HepG2 (cell line): ENCODE measurements around the gene ETHE1. TPM values are rescaled to one million over a fixed set of nuclear protein-coding genes. Genes with fewer than 3 reads are reported as not detected.

Experiments
- ASH2L ChIP-seq: fragments of 300-600, 200-600 bp; sonication (generic); IDR thresholded peaks from 2 replicates; pipeline ENCODE4 v1.7.0; 2017; ENCODE audit warnings: low read depth, mild to moderate bottlenecking, moderate library complexity, mixed read lengths, low read length; ENCODE audit not compliant: insufficient read length
- DPF2 ChIP-seq: sonication (generic); formaldehyde crosslinking; IDR thresholded peaks from 2 replicates; pipeline ENCODE4 v1.4.0; 2020; ENCODE audit warnings: mild to moderate bottlenecking, low read depth, missing genetic modification reagents, borderline replicate concordance
- DR1 ChIP-seq: sonication (generic); formaldehyde crosslinking; IDR thresholded peaks from 2 replicates; pipeline ENCODE4 v1.8.0; 2021; ENCODE audit warnings: mild to moderate bottlenecking, missing genetic modification reagents, inconsistent platforms
- FOXC1 ChIP-seq: sonication (generic); formaldehyde crosslinking; IDR thresholded peaks from 2 replicates; pipeline ENCODE4 v1.8.0; 2022; ENCODE audit warnings: mild to moderate bottlenecking, missing genetic modification reagents, borderline replicate concordance
- HES4 ChIP-seq: sonication (generic); formaldehyde crosslinking; IDR thresholded peaks from 2 replicates; pipeline ENCODE4 v1.9.0; 2021; ENCODE audit warnings: mild to moderate bottlenecking, missing genetic modification reagents, borderline replicate concordance
- IKZF4 ChIP-seq: sonication (generic); formaldehyde crosslinking; IDR thresholded peaks from 2 replicates; pipeline ENCODE4 v1.5.1; 2020; ENCODE audit warnings: borderline replicate concordance, mild to moderate bottlenecking, low read depth, missing genetic modification reagents; ENCODE audit errors: not compliant biosample characterization
- IRX3 ChIP-seq: sonication (generic); formaldehyde crosslinking; IDR thresholded peaks from 2 replicates; pipeline ENCODE4 v1.8.1; 2023; ENCODE audit warnings: mild to moderate bottlenecking, low read depth, missing genetic modification reagents, borderline replicate concordance
- KAT2B ChIP-seq: fragments of 150-350 bp; IDR thresholded peaks from 2 replicates; pipeline ENCODE4 v1.6.1; 2014; ENCODE audit warnings: low read depth, low read length, borderline replicate concordance
- NR2F2 ChIP-seq: IDR thresholded peaks from 2 replicates; pipeline ENCODE4 v1.6.1; 2012; ENCODE audit warnings: low read depth, inconsistent platforms, borderline replicate concordance
- RAD21 ChIP-seq: fragments of 450-650 bp; formaldehyde crosslinking; IDR thresholded peaks from 2 replicates; pipeline ENCODE4 v1.5.0; 2020; ENCODE audit warnings: mild to moderate bottlenecking
- RBM39 ChIP-seq: fragments of 200-400 bp; formaldehyde crosslinking; IDR thresholded peaks from one replicate; pipeline ENCODE4 v1.6.1; 2018; ENCODE audit warnings: antibody characterized with exemption, mild to moderate bottlenecking, low read depth, low read length; ENCODE audit not compliant: poor library complexity, severe bottlenecking
- REPIN1 ChIP-seq: sonication (generic); formaldehyde crosslinking; IDR thresholded peaks from 2 replicates; pipeline ENCODE4 v1.8.0; 2022; ENCODE audit warnings: missing genetic modification reagents, low read depth, mild to moderate bottlenecking, borderline replicate concordance
- SALL1 ChIP-seq: sonication (generic); formaldehyde crosslinking; IDR thresholded peaks from 2 replicates; pipeline ENCODE4 v1.8.0; 2022; ENCODE audit warnings: mild to moderate bottlenecking, missing genetic modification reagents
- SNRNP70 ChIP-seq: fragments of 200-400 bp; formaldehyde crosslinking; IDR thresholded peaks from 2 replicates; pipeline ENCODE4 v1.6.1; 2017; ENCODE audit warnings: mild to moderate bottlenecking, low read depth, low read length, moderate library complexity
- ZFX ChIP-seq: sonication (generic); formaldehyde crosslinking; IDR thresholded peaks from 2 replicates; pipeline ENCODE4 v1.4.0; 2020; ENCODE audit warnings: mild to moderate bottlenecking, low read depth, missing genetic modification reagents, moderate library complexity
- ZMAT3 ChIP-seq: sonication (generic); formaldehyde crosslinking; conservative IDR thresholded peaks from 2 replicates; pipeline ENCODE4 v1.7.0; 2021; ENCODE audit warnings: missing genetic modification reagents
- ZNF143 ChIP-seq: sonication (generic); formaldehyde crosslinking; IDR thresholded peaks from 2 replicates; pipeline ENCODE4 v1.4.0; 2020; ENCODE audit warnings: missing genetic modification reagents
- ZNF20 ChIP-seq: sonication (generic); formaldehyde crosslinking; IDR thresholded peaks from 2 replicates; pipeline ENCODE4 v1.4.0; 2020; ENCODE audit warnings: mild to moderate bottlenecking, moderate library complexity, missing genetic modification reagents
- ZNF367 ChIP-seq: sonication (generic); formaldehyde crosslinking; IDR thresholded peaks from 2 replicates; pipeline ENCODE4 v1.4.0; 2020; ENCODE audit warnings: missing genetic modification reagents, borderline replicate concordance
- ZNF546 ChIP-seq: sonication (generic); formaldehyde crosslinking; conservative IDR thresholded peaks from 2 replicates; pipeline ENCODE4 v1.8.1; 2023; ENCODE audit warnings: mild to moderate bottlenecking, missing genetic modification reagents
- ZNF563 ChIP-seq: sonication (generic); formaldehyde crosslinking; IDR thresholded peaks from 2 replicates; pipeline ENCODE4 v1.8.0; 2022; ENCODE audit warnings: mild to moderate bottlenecking, moderate library complexity, missing genetic modification reagents
- ZNF644 ChIP-seq: IDR thresholded peaks from 2 replicates; pipeline ENCODE4 v1.6.1; 2016; ENCODE audit warnings: low read depth
- polyA plus RNA-seq, 8 experiments: library from polyadenylated mRNA; depleted of rRNA in 3 of 8; stranded (reverse) in 7 of 8; unstranded in 1 of 8; fragments of >200 nt; fragmentation: Illumina TruSeq in 4 of 8; extraction: Trizol in 4 of 8; gene quantifications; 2 replicates each; pipeline versions ENCODE4 v1.2.1 to v1.2.3, GENCODE V29; 2011 to 2016; ENCODE audit warnings: low read depth in 4 of 8, missing spikeins in 1 of 8, mixed read lengths in 1 of 8; ENCODE audit not compliant: insufficient read depth in 1 of 8
- total RNA-seq, 5 experiments: library from RNA; depleted of rRNA; stranded (reverse); fragments of >200 nt; fragmentation: Illumina TruSeq; extraction: Trizol; gene quantifications; 2 replicates each; pipeline ENCODE4 v1.2.3, GENCODE V29; 2016; ENCODE audit warnings: low read depth in 1 of 5
- TF ChIP-seq, protein P1 (sequence below): sonication (generic); formaldehyde crosslinking; IDR thresholded peaks from 2 replicates; pipeline ENCODE4 v1.4.0; 2020; ENCODE audit warnings: missing genetic modification reagents, low read depth, mild to moderate bottlenecking, borderline replicate concordance
- TF ChIP-seq, protein P2 (sequence below): sonication (generic); formaldehyde crosslinking; IDR thresholded peaks from 2 replicates; pipeline ENCODE4 v1.8.0; 2022; ENCODE audit warnings: missing genetic modification reagents, mild to moderate bottlenecking, borderline replicate concordance
- TF ChIP-seq, protein P3 (sequence below): sonication (generic); formaldehyde crosslinking; IDR thresholded peaks from 2 replicates; pipeline ENCODE4 v1.9.0; 2022; ENCODE audit warnings: missing genetic modification reagents, mild to moderate bottlenecking, borderline replicate concordance

Gene ETHE1
- total and polyA plus RNA-seq, 2 of the 13 experiments (the other 11 are each of a cell fraction or from before 2014, with no cell fraction given) = 32.5 to 58.4 TPM

DNA sequence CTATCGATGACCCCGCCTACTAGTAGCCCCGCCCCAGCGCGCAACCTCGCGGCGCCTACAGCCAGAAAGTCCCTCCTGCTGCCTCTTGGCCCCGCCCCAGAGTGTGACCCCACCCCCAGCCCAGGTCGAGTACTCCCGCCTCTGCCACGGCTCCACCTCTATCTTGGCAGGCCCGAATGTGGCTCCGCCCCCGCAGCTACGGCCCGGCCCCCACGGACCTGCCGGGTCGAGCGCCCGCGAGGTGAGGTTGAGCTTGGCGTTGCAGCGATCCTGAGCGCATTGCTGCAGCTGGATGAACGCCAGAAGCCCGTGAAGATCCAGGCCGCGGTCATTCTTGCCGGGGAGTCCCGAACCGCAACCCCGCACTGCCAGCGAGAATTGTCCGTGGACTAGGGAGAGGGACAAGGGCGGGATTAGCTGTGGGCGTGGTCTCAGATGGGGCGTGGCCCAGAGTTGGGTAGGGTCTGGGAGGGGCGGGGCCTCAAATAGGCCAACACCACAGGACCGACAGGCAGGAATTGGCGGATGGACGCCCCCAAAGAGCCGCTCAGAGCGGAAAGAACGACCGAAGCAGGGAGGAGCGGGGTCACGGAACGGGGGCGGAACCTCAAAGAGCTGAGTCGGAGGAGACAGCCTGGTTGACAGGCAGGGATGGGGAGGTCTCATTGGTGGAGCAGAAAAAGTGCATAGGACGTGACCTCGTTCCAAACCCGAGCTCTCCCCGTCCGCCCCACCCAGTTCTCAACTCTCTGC, 63.4 kb downstream of the ETHE1 start (continued):
- TF ChIP-seq RAD21 (CRISPR knock-in tag) (0 out of 2 replicates have a peak, but pooled peaks have one; percentile 17), DPF2 (CRISPR knock-in tag) (peak; percentile 52; the same call in 1 of the 2 replicates), SNRNP70 (no peak), ZNF367 (no peak), RBM39 (peak; percentile 43), ZNF644 (CRISPR knock-in tag) (no peak), ZNF546 (peak; percentile 63; the same call in 1 of the 2 replicates), FOXC1 (CRISPR knock-in tag) (peak; percentile 82), ZNF563 (CRISPR knock-in tag) (0 out of 2 replicates have a peak, but pooled peaks have one; percentile 64), DR1 (CRISPR knock-in tag) (0 out of 2 replicates have a peak, but pooled peaks have one; percentile 31), IKZF4 (no peak), KAT2B (no peak), ZFX (peak; percentile 75), HES4 (CRISPR knock-in tag) (peak; percentile 18; the same call in 1 of the 2 replicates), ASH2L (peak; percentile 84), ZMAT3 (CRISPR knock-in tag) (peak; percentile 63; the same call in 1 of the 2 replicates), ZNF143 (CRISPR knock-in tag) (no peak), IRX3 (CRISPR knock-in tag) (0 out of 2 replicates have a peak, but pooled peaks have one; percentile 9), NR2F2 (no peak), SALL1 (CRISPR knock-in tag) (peak; percentile 15; the same call in 1 of the 2 replicates), ZNF20 (CRISPR knock-in tag) (no peak), REPIN1 (CRISPR knock-in tag) (peak; percentile 41; the same call in 1 of the 2 replicates)
- TF ChIP-seq, protein P1, sequence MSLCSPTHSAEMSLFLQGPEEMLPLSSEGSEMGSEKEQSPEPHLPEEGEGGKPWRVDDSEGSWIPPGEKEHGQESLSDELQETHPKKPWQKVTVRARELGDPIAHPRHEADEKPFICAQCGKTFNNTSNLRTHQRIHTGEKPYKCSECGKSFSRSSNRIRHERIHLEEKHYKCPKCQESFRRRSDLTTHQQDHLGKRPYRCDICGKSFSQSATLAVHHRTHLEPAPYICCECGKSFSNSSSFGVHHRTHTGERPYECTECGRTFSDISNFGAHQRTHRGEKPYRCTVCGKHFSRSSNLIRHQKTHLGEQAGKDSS = 0 out of 2 replicates have a peak, but pooled peaks have one; percentile 43
- TF ChIP-seq, protein P2, sequence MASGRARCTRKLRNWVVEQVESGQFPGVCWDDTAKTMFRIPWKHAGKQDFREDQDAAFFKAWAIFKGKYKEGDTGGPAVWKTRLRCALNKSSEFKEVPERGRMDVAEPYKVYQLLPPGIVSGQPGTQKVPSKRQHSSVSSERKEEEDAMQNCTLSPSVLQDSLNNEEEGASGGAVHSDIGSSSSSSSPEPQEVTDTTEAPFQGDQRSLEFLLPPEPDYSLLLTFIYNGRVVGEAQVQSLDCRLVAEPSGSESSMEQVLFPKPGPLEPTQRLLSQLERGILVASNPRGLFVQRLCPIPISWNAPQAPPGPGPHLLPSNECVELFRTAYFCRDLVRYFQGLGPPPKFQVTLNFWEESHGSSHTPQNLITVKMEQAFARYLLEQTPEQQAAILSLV (CRISPR knock-in tag) = peak; percentile 23; the same call in 1 of the 2 replicates
- TF ChIP-seq, protein P3, sequence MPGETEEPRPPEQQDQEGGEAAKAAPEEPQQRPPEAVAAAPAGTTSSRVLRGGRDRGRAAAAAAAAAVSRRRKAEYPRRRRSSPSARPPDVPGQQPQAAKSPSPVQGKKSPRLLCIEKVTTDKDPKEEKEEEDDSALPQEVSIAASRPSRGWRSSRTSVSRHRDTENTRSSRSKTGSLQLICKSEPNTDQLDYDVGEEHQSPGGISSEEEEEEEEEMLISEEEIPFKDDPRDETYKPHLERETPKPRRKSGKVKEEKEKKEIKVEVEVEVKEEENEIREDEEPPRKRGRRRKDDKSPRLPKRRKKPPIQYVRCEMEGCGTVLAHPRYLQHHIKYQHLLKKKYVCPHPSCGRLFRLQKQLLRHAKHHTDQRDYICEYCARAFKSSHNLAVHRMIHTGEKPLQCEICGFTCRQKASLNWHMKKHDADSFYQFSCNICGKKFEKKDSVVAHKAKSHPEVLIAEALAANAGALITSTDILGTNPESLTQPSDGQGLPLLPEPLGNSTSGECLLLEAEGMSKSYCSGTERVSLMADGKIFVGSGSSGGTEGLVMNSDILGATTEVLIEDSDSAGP (CRISPR knock-in tag) = peak; percentile 55; the same call in 1 of the 2 replicates
